ENCODE results near the gene WDR7.

The WDR7 gene

GRCh38 chr18:56897122-56897521, 246.0 kb downstream of the WDR7 start:
- DNase-seq, result no peak

DNA sequence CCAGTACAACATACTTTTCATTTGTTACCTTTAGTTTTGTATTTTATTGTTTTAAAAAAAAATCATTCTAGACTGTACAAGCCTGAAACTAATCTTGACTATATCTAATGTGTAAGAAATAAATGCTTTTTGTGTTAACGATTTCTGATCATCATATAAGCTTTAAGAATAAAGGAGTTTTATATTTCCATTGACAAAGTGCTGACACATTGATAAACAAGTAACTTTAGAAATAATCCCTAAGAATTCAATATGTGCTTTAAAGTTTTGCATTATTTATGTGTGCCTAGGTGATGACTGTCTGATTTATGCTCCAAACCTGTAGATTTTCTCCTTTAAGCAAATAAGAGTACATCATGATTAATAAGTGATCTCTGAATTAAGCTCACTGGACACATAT, 248.5 kb downstream of the WDR7 start:
- no peak for DNase-seq

DNA sequence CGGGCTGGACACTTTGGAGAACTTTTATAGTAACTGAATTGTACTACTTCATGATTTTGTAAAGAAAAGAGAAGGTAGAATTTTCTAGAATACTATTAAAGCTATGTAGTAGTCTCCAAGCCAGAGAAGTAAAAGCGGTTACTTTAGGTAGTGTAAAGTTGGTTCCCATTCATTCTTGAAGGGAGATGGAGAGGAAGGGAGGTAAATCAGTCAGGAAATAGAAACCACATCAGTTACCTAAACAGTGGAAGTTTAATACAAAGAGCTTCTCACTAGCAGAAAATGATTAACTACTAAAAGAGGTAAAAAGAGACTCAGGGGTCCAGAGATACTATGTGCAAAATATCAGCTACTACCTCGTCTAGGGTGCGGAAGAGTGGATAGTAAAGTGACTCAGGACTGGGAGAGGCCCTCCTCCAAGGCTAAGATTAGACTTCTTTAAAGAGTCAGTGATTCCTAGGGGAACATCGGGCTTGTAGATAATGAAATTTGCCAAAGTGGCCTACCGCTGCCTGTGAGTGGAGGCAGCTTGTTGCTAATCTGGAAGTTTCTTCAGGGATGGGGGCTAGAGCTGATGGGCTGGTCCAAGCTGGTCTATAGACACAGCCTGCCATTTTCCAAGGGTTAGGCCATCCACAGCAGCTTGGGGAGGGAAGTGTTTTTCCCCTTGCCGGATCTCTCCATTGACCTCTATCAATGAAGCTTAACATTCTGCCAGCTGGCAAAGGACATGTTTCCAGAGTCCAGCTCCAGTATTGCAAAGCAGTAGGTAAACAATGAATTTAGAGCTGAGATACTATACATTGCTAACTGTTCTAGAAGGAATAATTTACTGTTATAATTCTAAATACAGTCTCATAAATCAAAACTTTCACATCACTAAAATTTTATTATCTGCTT, 249.3 kb downstream of the WDR7 start:
- no peak for DNase-seq

- no peak for DNase-seq
These were observed 250.8 kb downstream of the WDR7 start for GRCh38 chr18:56901919-56902318.

DNA sequence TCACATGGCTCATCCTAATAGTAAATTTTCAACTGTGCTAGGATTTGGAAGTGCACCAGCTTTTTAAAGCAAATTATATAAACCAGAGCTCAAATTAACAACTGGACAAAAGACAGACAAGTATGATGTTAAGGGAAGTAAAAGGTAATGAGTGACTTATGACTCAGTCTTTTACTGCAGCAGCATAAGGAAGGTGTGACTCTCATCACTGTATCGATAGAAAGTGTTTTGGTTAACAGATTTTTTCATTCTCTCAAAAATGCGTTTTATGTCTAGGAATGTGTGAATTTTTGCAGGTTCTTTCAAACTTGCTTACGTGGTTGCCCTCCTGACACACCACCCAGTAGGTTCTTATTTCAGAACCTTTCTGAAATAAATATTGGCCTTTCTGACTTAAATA, 251.5 kb downstream of the WDR7 start:
- no peak for DNase-seq

DNA sequence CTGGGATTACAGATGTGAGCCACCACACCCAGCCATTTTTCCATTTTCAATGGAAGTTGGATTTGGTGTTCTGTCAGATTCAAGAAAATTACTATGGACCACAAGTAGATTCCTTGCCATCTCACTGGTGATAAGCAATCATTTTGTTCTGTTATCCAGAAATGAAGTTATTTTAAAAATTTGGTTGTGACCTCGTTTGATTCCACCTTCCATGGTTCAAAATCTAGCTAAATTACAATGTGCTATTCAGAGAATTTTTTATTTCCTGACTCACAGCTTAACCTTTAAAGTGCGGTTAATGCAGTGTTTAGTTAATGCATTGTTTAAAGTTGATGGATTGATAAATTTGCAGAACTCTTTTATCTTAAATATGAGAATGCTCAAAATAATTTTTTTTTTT, 252.5 kb downstream of the WDR7 start:
- DNase-seq, result no peak

- DNase-seq, result no peak
These were observed 256.6 kb downstream of the WDR7 start for GRCh38 chr18:56907771-56908170.

DNA sequence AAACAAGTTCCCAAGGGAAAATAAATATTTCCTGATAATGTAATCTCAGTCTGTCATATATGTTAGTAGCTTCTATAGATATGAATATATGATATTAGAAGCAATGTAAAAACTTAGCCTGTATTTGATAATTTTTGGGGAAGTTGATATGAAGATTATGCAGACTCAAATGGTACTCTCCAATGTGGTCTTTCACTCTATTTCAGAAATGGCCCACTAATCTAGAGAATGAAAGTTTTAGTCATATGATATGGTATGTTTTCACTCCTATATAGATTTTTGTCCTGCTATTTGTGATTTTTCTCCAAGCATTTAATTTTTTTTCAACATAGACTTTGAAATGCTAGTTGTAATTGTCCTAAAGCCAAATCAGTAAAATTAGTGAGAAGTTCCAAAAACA, 259.1 kb downstream of the WDR7 start:
- no peak for DNase-seq

- DNase-seq, result no peak
These were observed 259.8 kb downstream of the WDR7 start for GRCh38 chr18:56910967-56911366.

- no peak for DNase-seq
These were observed 262.8 kb downstream of the WDR7 start for GRCh38 chr18:56913941-56914340.

DNA sequence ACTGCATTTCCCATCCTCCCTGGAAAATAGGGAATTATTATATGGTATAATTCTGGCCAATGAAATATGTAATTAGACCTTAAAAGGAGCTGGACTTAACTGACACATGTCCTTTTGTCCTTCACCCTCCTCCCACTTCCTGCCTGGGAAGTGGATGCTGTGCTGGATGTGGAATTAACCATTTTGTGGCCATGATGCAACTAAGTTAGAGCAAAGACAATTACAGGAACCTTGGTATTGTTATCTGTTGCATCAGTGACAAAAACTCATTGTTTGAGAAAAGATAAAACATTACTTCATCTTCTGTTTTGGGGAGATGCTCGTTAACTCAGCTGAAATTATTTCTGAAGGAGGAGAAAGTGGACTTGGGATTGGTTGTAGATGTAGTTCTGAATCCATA, 268.0 kb downstream of the WDR7 start:
- no peak for DNase-seq

GRCh38 chr18:56921896-56922480, 270.8 kb downstream of the WDR7 start:
- DNase-seq, result no peak

DNA sequence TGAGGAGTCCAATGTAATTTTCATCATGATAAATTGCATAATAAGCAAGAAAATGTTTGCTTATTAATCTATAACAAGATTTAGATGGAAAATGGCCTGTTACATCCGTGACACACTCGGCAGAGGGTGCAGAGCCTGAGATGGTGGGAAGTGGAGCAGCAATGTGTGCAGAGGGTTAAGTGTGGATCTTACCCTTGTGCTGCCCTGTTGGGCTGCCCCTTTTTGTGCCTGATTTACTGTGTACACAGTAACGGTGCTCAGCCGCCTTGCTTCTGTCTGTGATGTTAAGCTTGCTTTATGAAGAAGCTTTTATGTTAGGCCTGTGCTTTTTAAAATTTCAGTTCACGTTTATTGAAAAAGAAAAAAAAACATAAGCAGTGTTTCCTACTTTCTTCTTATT, 275.6 kb downstream of the WDR7 start:
- DNase-seq, result no peak

- no peak for DNase-seq
These were observed 276.6 kb downstream of the WDR7 start for GRCh38 chr18:56927786-56928185.

- no peak for DNase-seq
These were observed 278.7 kb downstream of the WDR7 start for GRCh38 chr18:56929886-56930285.

DNA sequence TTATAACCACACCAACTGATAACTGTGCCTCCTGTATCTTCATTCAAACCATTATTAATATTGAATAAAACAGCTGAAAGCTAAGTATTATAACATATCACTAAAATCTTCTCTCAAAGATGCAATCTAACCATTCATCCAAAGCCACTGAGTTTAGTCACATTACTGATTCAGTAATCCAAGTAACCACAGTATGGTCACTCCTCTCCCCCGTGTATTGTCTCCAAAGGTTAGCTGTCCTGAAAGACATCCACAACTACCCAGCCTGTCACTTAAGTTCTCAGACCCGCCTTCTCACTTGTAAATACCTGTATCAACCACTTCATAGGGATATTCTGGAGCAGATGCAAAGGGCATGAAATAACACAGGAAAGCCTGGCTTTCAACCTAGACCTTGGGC, 282.3 kb downstream of the WDR7 start:
- no peak for DNase-seq

GRCh38 chr18:56934131-56934530, 283.0 kb downstream of the WDR7 start:
- DNase-seq, result no peak

DNA sequence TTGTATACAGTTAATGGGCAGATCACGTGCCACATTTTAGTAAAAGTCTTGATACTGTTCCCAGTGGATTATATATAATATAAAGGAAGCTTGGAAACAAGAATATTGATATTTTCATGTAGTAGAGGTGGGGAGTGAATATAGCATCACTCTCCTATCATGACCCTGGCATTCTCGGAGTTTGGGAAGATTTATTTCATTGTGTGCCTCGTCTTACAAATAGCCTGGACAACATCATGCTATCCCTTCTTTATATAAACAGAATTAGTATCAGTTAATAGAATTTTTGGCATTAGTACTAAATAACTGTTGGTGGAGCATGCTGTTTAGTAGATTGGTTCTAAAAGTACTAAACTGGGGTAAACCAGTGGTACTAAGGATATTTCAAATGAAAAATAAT, 283.7 kb downstream of the WDR7 start:
- no peak for DNase-seq

- DNase-seq, result no peak
These were observed 284.4 kb downstream of the WDR7 start for GRCh38 chr18:56935434-56936040.

DNA sequence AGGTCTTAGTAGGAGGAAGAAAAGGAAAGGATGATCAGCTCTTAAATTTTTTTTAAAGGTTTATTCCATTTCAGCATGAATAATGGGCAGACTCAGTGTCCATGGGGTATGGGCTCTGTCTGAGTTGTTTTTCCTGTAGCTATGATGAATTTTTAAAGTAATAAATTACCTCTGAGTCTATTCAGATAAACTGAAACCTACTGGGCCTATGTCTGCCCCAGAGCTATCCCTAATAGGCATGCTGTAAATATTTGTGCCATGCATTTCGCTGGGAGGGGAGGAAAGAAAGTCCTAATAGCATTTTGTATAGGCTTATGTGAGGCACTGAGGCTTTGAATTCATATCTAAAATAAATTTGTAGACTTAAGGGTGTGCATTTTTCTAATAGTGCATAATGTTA, 285.3 kb downstream of the WDR7 start:
- DNase-seq, result no peak

DNA sequence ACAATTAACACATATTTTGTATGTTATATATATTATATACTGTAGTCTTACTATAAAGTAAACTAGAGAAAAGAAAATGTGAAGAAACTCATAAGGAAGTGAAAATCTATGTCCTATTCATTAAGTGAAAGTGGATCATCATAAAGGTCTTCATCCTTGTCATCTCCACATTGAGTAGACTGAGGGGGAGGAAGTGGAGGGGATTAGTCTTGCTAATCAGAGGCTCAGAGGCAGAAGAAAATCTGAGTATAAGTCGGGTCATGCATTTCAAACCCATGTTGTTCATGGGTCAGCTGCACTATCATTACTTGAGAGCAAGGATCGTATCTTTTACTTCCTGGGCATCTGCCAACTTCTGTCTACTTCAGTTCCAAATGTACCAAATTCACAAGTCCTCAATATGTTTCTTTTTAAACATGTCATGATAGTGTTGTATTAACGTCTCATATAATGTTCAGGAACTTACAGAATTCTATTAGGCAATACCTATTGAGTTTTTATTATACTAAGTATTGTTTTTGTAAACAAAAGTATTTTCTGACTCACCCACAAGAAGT, 286.8 kb downstream of the WDR7 start:
- no peak for DNase-seq

- no peak for DNase-seq
These were observed 294.3 kb downstream of the WDR7 start for GRCh38 chr18:56945171-56946083.

DNA sequence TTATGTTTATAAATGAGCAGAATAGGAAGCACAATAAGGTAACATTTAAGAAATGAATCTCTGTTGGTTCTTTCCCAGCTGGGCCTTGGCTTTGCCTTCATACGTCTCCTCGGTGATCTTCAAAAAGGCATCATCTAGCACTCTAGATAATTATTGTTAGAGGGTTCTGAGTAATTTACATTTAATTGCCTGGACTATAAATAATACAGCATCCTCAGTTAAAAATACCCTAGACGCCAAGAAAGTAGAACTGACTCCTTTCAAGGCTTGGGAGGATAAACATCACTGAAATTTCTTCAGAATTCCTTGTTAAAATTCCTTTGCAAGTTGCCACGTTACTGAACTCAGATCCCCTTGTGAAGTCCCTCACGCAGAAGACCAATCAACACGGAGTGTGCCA, 296.1 kb downstream of the WDR7 start:
- no peak for DNase-seq

Data from OCI-M1 (cell line).